Muscle of back (tissue), 10 donors: Measurements from ENCODE around the gene DDX43. TPM values are rescaled to one million over a fixed set of nuclear protein-coding genes. Genes with fewer than 3 reads are reported as not detected.

ENCODE experiments used
- polyA plus RNA-seq, 10 donors: library from polyadenylated mRNA; unstranded; fragments of 120-200 nt; gene quantifications; one replicate each; pipeline ENCODE4 v1.2.1, GENCODE V29; 2013; ENCODE audit not compliant: insufficient read length in 10 of 10

Gene DDX43
- polyA plus RNA-seq, 10 donors = 0.19 to 0.70 (median 0.48) TPM

Other genes with a start within 250 kb of the DDX43 start
- under 1 TPM in 4 of 10 donors, not detected in 6; 0.23 to 0.59 (median 0.41) TPM for gene KHDC1L, start 169.3 kb upstream of the DDX43 start, polyA plus RNA-seq
- gene KHDC1, start 131.6 kb upstream of the DDX43 start, polyA plus RNA-seq = 1 to 10 TPM; 3.2 to 5.9 (median 4.5) TPM
- not detected for gene DPPA5, start 40.6 kb upstream of the DDX43 start, polyA plus RNA-seq
- under 1 TPM in 1 of 10 donors, not detected in 9; 0.15 TPM for gene KHDC3L, start 32.2 kb upstream of the DDX43 start, polyA plus RNA-seq
- under 1 TPM in 2 of 10 donors, not detected in 8; 0.33 to 0.35 TPM for gene OOEP, start 24.9 kb upstream of the DDX43 start, polyA plus RNA-seq
- gene CGAS, start 57.5 kb downstream of the DDX43 start, polyA plus RNA-seq = 1 to 10 TPM; 3.7 to 5.8 (median 4.6) TPM
- 10 to 100 TPM; 13.6 to 24.1 (median 19.1) TPM for gene MTO1, start 66.9 kb downstream of the DDX43 start, polyA plus RNA-seq
- gene EEF1A1, start 126.2 kb downstream of the DDX43 start, polyA plus RNA-seq = over 10,000 TPM; 19,920 to 28,084 (median 23,432) TPM